HG02571 (cell line): ENCODE measurements around the gene SFI1.
"Not testable (repeated sequence)": the region's sequence is repeated elsewhere in the genome, so short reads cannot be mapped to it uniquely, and the experiment has no call there.

Experiments used
- ATAC-seq: cut with Tn5 transposase; IDR thresholded peaks from one replicate; pipeline ENCODE4 v1.9.1; 2021; ENCODE audit warnings: mild to moderate bottlenecking, moderate library complexity; ENCODE audit not compliant: unreplicated experiment

SFI1 gene

DNA sequence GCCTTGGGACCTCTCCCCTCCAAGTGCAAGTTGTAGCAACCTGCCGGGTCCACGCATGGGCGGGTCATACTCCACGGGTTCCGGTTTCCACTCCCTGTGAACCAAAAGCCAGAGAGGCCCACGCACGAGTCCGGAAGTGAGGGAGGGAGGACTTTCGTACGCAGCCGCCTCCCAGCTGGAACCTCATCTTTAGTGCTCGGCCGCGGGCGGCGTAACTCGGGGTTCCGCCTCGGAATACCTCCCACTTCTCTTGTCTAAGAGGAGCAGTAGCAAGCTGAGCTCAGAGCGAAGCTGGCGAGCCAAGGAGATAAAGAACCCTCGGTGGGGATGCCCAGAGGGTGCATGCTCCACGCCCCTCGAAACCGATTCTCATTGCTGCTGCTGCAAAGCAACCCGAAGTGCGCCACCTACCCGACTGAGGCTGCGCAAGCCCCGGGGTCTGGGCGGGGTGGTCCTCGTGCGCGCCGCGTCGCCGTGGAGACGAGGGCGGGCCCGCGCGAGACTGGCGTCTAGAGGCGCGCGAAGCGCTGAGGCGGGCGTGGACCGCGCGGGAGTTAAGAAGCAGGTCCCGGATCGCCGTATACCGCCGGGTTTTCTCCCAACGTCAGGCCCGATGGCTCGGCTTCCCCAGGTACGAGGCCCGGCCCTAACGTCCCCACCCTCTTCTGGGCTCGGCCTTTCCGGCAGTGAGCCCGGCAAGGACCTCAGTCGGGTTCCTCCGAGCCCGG, at the start of gene SFI1:
Gene SFI1, plus strand, starts transcription at position 530 of the 728 bp plus-strand sequence. CDS start 11,749 bp downstream, outside the sequence.
- ATAC-seq: peak; percentile 66

GRCh38 chr22:31446767-31447166, 49.6 kb upstream of the SFI1 start:
- ATAC-seq: no peak

- ATAC-seq: no peak
Observed at GRCh38 chr22:31447337-31447736, 49.0 kb upstream of the SFI1 start.

DNA sequence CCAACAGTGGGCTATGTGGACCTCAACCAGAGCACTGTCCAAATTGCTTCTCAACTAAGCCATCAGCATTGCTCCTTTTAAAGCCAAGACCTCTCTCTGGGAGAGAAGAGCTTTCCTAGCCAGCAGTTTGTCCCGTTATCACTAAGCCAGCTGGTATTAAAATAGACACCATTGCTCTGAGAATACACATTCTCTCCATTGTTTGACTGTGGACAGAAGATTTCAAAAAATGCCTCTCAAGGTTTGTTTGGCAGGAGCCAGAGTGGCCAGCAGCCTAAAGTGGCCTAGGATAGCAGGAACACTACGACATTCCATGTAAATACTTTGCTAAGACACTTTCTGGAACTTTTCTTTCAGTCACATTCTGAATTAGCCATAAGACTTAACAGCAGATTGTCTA, 48.0 kb upstream of the SFI1 start:
- ATAC-seq: no peak

DNA sequence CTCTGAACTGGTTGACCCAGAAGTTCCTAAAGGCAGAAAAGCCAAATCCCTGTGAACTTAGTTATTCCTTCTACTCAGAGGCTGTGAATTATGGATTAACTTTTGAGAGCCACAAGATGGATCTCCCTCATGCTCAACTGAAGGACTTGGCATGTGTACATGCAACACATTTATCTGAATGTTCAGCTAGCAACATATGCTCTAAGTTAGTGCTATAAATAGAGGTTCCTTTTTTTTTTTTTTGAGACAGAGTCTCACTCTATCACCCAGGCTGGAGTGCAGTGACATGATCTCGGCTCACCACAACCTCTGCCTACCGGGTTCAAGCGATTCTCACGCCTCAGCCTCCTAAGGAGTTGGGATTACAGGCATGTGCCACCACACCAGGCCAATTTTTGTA, 46.8 kb upstream of the SFI1 start:
- ATAC-seq: no peak

DNA sequence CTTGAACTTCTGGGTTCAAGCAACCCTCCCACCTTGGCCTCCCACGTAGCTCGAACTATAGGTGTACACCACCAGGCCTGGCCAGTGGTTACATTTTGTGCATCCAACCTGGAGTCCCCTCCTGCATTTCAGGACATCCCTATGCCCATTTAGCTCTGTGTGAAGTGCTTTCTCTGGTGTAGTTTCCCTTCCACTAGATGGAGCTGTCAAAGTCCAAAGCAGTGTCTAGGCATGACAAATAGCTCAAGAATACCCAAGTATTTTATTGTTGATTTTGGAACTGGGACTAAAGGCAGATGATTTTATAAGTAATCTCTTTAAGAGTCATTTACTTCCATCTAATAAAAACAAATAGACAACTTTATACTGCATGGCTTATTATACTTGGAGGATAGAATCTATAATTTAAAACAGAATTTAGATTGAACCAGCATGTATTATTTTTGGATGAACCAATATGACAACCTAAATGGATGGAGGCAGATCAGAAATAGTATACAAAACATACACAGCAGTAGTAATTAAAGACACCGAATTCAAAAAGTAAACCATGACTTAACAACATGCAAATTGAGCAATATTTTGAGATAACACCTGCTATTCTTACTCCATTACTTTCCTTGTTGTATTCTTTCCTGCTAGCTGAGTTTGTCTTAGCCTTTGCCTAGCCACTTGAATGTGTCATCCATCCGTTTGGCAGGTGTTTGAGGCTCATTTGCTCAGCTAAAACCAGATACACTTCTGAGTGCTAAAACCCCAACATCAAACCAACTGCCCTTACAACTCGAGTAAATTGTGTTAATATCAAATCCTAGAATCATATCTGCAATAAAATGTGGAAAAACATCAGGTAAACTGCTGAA, 44.4 kb upstream of the SFI1 start:
- no peak for ATAC-seq

DNA sequence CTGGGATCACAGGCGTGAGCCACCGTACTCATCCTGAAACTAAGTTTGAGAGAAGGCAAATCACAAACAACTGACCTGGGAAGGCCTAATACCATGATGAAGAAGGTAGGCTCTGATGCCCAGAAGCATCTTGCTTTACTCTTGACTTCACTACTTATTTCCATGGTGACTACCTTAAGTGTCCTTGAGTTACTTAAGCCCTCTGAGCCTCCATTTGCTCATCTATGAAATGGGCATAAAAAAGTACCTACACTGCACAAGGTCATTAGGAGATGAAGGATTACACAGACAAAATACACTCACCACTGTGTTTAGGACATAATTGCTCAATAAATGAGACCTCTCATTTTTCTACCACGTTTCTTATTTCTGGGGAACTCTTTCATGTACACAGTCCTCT, 34.6 kb upstream of the SFI1 start:
- ATAC-seq: no peak

DNA sequence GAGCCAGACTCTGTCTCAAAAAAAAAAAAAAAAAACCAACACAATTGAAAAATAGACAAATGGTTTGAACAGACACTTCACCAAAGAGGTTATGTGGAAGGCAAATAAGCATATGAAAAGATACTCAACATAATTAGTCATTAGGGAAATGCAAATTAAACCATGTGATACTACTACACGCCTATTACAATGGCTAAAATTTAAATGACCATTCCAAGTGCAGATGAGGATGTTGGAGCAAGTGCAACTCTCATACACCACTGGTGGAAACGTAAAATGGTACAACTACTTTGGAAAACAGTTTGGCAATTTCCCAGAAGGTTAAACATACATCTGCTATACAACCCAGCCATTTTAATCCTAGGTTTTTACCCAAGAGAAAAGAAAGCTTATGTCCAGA, 31.0 kb upstream of the SFI1 start:
- no peak for ATAC-seq

DNA sequence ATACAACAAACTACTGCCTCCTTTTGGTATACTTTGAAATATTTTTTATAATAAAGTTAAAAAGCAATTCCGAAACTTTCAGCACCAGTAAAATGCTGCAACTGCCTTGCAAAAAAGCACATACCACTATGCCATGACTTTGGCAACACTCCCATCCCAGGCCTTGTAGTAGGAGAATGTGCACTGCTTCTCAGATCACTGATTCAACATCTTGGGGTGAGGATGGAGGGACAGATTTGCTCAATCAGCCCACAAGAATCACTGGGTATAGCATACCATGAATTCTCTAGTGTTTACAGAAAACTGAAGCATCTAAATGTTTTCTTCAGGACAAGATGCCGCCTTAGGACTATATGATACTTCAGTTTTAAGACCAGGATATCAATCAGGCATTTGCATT, 21.6 kb upstream of the SFI1 start:
- ATAC-seq: no peak

GRCh38 chr22:31475800-31476199, 20.5 kb upstream of the SFI1 start:
- no peak for ATAC-seq

GRCh38 chr22:31477329-31477728, 19.0 kb upstream of the SFI1 start:
- peak; percentile 61 for ATAC-seq

DNA sequence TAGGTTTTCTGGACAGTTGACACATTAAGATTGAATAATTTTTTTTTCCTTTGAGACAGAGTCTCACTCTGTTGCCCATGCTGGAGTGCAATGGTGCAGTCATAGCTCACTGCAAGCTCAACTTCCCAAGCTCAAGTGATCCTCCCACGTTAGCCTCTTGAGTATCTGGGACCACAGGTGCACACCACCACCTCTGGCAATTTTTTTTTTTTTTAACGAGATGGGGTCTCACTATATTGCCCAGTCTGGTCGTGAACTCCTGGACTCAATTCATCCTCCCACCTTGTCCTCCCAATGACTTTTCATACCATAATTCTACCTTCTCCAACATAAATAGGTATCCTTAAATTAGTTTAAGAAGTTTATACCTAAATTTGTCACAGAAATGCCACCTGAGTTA, 15.2 kb upstream of the SFI1 start:
- no peak for ATAC-seq

GRCh38 chr22:31482470-31482869, 13.9 kb upstream of the SFI1 start:
- not testable (repeated sequence) for ATAC-seq

GRCh38 chr22:31486369-31486768, 10.0 kb upstream of the SFI1 start:
- ATAC-seq: not testable (repeated sequence)

- ATAC-seq: no peak
Observed at GRCh38 chr22:31486951-31487350, 9.4 kb upstream of the SFI1 start.

DNA sequence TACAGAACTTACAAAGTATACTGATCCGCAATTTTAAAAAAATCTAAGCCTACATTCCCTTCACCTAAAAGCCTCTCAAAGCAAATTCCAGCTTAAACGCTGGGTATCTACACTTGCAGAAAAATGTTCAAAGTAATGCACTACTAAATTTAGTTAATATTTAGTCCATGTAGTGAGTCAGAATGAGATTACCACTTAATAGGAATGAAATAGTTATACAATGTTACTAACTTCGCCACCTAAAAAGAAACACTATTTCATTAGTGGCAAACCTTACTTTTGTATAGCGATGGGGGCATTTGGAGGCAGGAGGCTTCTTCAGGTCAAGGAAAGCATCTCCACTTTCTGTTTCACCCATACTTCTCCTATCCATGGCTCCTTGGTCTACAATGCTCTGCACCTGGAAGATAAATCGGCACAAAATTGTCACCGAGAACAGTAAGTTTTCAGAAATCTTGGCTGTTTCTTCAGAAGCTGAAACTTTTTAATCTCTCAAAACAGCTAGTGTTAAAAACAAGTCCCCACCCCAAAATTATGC, 7.9 kb upstream of the SFI1 start:
- no peak for ATAC-seq

DNA sequence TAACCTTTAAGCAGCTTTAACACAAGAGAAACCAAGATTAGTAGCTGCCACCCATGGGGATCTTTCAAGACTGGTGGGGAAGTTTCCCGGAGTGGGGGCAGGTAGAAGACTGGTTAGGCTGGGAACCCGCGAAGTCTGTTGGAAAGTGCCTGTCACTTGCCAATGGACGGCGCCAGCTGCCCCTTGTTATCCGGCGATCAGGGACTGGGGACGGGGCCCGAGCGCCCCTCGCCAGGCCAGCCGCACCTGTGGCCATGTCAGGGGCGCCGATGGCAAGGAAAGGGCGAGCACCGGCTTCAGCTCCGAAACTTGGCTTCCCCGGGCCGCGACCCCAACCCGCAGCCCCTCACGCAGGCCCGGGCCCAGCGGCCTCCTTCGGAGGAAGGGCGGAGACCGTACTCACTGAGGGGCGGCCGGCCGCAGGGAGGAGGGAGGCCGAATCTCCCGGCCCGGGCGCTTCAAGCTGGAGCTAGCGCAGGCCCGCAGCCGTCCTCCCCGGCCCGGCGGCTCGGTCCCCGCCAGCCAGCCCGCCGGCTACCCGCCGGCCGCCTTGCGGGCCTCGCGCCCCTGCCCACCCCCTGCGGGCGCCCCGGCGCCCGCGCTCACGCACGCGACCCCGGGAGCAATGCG, 7.2 kb upstream of the SFI1 start:
- ATAC-seq: peak; percentile 16

DNA sequence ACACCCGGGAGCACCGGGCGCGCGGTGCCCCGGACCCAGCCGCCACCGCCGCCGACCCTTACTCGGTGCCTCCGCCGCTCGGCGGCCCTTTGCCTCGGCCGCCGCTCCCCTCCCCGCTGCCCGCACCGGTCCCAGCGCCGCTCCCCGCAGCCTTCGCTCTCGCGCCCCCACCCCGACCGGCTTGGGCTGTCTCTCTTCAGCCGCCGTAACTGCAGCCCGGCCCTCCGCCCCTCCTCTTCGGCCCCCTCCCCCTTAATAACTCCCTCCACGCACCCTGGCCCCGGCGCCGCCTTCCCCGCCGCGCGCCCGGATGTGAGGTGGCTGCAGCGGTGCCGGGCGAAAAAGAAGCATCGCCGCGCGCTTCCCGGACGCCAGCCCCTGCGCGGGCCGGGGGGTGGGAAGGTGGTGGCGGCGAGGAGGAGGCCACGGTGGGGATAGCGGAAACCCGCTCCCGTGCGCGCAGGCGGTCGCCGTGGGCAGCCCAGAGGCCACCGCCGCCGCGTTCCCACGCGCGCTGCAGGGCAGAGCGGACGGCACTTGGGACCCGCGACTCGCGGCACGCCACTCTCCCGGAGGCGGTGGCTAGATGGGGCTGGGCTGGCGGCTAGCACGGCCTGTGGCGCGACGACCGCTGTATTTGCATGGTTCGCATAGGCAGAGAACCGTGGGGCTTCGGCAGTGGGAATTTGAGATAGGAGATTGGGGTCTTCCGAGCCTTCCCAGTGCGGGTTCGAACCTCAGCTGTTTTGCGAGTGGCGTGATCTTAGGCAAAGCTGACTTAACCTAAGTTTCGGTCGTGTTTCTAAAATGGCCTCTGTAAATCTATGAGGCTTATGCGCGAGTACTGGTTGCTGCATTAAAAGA, 6.5 kb upstream of the SFI1 start, which contains the start of gene EIF4ENIF1:
Gene EIF4ENIF1, minus strand, starts transcription at position 211 of the 864 bp plus-strand sequence. CDS start 1,124 bp downstream, outside the sequence.
- peak; percentile 41 for ATAC-seq

- ATAC-seq: peak; percentile 47
Observed at GRCh38 chr22:31490496-31490925, 5.8 kb upstream of the SFI1 start.
